ENCODE results near the gene PPP1R13B. TPM values are rescaled to one million over a fixed set of nuclear protein-coding genes. Genes with fewer than 3 reads are reported as not detected.
A peak's percentile ranks its signal among the peaks of the same experiment; 100 is the strongest.

Gene PPP1R13B
- total RNA-seq, 1 experiment from 2014 or later = 16.2 TPM

DNA sequence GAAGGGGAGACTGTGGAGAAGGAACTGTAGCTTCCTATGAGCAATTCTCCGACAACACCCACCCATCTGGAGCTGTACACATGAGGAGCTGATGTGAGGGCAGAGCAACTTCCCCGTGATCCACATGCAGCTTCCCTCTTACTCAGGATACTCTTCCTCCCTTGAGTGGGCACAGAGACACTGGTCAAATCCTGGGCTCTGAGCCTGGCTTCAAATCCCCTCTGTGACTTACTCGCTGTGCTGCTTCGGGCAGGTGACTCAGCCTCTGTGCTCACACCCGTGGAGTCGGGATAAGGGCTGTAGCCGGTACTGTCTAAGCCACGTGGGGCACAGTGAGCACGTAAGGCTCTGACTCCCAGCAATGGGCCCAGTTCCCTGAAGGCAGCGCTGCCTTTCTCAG, 100.7 kb downstream of the PPP1R13B start:
- DNase-seq (ENCODE audit: unreplicated experiment) = peak; percentile 25
- no peak overlapping the region for H3K27ac Mint-ChIP-seq (ENCODE audit: low read depth, unreplicated experiment)
- H3K4me1 Mint-ChIP-seq (ENCODE audit: insufficient read depth, unreplicated experiment) = no peaks in the 10 kb centered on the region
- TF ChIP-seq, protein P1, sequence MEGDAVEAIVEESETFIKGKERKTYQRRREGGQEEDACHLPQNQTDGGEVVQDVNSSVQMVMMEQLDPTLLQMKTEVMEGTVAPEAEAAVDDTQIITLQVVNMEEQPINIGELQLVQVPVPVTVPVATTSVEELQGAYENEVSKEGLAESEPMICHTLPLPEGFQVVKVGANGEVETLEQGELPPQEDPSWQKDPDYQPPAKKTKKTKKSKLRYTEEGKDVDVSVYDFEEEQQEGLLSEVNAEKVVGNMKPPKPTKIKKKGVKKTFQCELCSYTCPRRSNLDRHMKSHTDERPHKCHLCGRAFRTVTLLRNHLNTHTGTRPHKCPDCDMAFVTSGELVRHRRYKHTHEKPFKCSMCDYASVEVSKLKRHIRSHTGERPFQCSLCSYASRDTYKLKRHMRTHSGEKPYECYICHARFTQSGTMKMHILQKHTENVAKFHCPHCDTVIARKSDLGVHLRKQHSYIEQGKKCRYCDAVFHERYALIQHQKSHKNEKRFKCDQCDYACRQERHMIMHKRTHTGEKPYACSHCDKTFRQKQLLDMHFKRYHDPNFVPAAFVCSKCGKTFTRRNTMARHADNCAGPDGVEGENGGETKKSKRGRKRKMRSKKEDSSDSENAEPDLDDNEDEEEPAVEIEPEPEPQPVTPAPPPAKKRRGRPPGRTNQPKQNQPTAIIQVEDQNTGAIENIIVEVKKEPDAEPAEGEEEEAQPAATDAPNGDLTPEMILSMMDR (IDR thresholded peaks at IDR 0.05; ENCODE audit: unreplicated experiment) = no peak
- no peaks in the 10 kb centered on the region for H3K9me3 Mint-ChIP-seq (ENCODE audit: unreplicated experiment)
- H3K27me3 Mint-ChIP-seq (ENCODE audit: insufficient read depth, unreplicated experiment) = no peaks in the 10 kb centered on the region
- CTCF ChIA-PET = interaction anchor here (0.7 kb wide), 1 partner anchor 186 kb away, joined by 3 read pairs; no protein-coding TSS in a partner anchor
- H3K36me3 Mint-ChIP-seq (ENCODE audit: insufficient read depth, unreplicated experiment) = peaks cover 23% of the 10 kb centered on the region
- POLR2A ChIA-PET = interaction anchor here (0.7 to 0.8 kb wide), 2 partner anchors 10 to 103 kb away, joined by 3 to 5 read pairs; no protein-coding TSS in a partner anchor
- intact Hi-C loops (cut with micrococcal nuclease) = no loop called here
- BruUV-seq (replicated peaks) = no TSS peak
- H3K4me3 Mint-ChIP-seq (ENCODE audit: unreplicated experiment) = no peak overlapping the region

DNA sequence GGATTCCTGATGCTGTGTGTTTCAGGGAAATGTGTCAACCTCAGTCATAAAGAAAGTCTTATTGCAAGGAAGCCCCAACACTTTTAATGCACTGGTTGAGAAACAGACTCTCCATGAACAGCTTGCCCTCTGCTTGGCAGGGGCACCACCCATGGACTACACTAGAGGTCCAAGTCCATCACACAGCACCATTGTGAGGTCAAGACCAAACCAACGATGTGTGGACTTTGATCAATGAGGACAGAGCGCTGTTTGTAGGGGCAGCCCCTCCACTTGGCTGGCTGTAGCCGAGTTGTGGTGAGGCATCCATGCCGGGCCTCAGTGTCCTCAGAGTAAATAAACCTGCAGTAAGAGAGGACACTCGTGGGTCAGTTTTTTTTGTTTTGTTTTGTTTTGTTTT, 102.0 kb downstream of the PPP1R13B start:
- Mint-ChIP-seq H3K9me3 (ENCODE audit: unreplicated experiment) (no peaks in the 10 kb centered on the region), H3K4me1 (ENCODE audit: insufficient read depth, unreplicated experiment) (no peaks in the 10 kb centered on the region), H3K4me3 (ENCODE audit: unreplicated experiment) (no peak overlapping the region), H3K36me3 (ENCODE audit: insufficient read depth, unreplicated experiment) (peaks cover 36% of the 10 kb centered on the region), H3K27ac (ENCODE audit: low read depth, unreplicated experiment) (no peak overlapping the region), H3K27me3 (ENCODE audit: insufficient read depth, unreplicated experiment) (no peaks in the 10 kb centered on the region)
- ChIA-PET POLR2A (no interaction called here), CTCF (interaction anchor here (0.7 to 0.8 kb wide), 2 partner anchors 13 to 241 kb away, joined by 3 to 4 read pairs; no protein-coding TSS in a partner anchor)
- BruUV-seq (replicated peaks) = no TSS peak
- DNase-seq (ENCODE audit: unreplicated experiment) = no peak
- TF ChIP-seq, protein P1 (IDR thresholded peaks at IDR 0.05; ENCODE audit: unreplicated experiment) = no peak
- intact Hi-C loops (cut with micrococcal nuclease) = no loop called here

DNA sequence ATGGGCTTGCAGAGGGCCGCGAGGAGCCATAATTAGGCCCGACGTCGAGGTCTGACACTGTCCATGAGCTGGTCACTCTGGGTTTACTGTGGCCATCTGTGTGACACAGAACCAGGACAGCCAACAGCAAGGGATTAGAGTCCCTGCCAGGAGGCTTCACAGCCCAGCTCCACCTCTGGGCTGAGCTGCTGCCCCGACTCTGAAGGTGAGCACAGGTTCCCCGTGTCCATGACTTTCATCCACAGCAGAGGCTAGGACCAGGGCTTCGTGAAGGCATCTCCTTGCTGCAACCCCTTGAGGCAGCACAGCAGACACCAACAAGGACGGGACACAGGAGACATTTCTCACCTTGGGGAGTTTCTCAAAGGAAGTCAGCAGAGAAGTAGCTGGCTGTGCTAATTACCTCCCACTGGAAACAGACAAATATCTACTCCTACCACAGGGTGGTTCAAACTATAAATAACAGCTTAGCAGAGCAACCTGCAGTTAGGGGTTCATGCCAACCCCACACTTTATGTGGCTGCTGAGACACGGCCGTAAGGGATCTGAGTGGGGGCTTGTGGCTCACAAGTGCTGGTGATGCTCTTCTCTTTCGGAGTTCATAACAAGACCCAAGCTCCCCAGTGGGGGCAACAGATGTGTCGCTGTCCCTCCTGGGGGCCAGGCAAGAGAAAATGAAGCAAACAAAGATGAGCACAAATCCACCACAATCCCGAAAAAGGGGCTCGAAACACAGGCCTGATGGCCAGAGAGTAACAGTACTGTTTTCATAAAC, 102.6 kb downstream of the PPP1R13B start:
- ChIA-PET CTCF (interaction anchor here (0.6 to 0.8 kb wide), 2 partner anchors 14 to 165 kb away, joined by 3 to 4 read pairs; no protein-coding TSS in a partner anchor), POLR2A (no interaction called here)
- H3K4me3 Mint-ChIP-seq (ENCODE audit: unreplicated experiment) = no peak overlapping the region
- H3K27ac Mint-ChIP-seq (ENCODE audit: low read depth, unreplicated experiment) = no peak overlapping the region
- H3K9me3 Mint-ChIP-seq (ENCODE audit: unreplicated experiment) = no peaks in the 10 kb centered on the region
- H3K27me3 Mint-ChIP-seq (ENCODE audit: insufficient read depth, unreplicated experiment) = no peaks in the 10 kb centered on the region
- TF ChIP-seq, protein P1 (IDR thresholded peaks at IDR 0.05; ENCODE audit: unreplicated experiment) = no peak
- no TSS peak for BruUV-seq (replicated peaks)
- peaks cover 42% of the 10 kb centered on the region for H3K36me3 Mint-ChIP-seq (ENCODE audit: insufficient read depth, unreplicated experiment)
- intact Hi-C loops (cut with micrococcal nuclease) = no loop called here
- no peaks in the 10 kb centered on the region for H3K4me1 Mint-ChIP-seq (ENCODE audit: insufficient read depth, unreplicated experiment)
- no peak for DNase-seq (ENCODE audit: unreplicated experiment)

DNA sequence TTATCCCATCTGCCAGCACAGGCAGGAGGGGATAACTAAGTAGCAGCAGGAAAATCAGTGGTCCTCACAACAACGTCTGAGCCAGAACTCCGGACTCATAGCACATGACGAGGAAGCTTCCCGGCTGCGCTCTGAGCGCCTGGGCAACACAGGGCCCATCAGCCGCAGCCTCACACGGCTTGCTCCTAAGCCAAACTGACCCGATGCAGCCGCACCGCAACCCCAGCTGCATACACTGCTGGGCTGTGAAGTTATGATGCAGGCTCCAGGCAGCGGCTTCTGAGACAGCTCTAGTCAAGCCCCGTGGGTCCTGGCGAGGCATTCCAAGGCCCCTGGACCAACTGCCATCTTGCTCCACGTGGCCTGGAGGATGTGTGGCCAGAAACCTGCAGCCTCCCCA, 103.7 kb downstream of the PPP1R13B start:
- H3K27me3 Mint-ChIP-seq (ENCODE audit: insufficient read depth, unreplicated experiment) = no peaks in the 10 kb centered on the region
- H3K4me3 Mint-ChIP-seq (ENCODE audit: unreplicated experiment) = no peak overlapping the region
- no peaks in the 10 kb centered on the region for H3K4me1 Mint-ChIP-seq (ENCODE audit: insufficient read depth, unreplicated experiment)
- intact Hi-C loops (cut with micrococcal nuclease) = no loop called here
- TF ChIP-seq, protein P1 (IDR thresholded peaks at IDR 0.05; ENCODE audit: unreplicated experiment) = no peak
- peaks cover 47% of the 10 kb centered on the region for H3K36me3 Mint-ChIP-seq (ENCODE audit: insufficient read depth, unreplicated experiment)
- BruUV-seq (replicated peaks) = no TSS peak
- CTCF ChIA-PET = no interaction called here
- no peak for DNase-seq (ENCODE audit: unreplicated experiment)
- POLR2A ChIA-PET = no interaction called here
- no peaks in the 10 kb centered on the region for H3K9me3 Mint-ChIP-seq (ENCODE audit: unreplicated experiment)
- H3K27ac Mint-ChIP-seq (ENCODE audit: low read depth, unreplicated experiment) = no peak overlapping the region

Measured in MCF 10A (cell line).